Cardiac muscle cell (in vitro differentiated cells and primary cell): Measurements from ENCODE around the gene SKI. TPM values are rescaled to one million over a fixed set of nuclear protein-coding genes. Genes with fewer than 3 reads are reported as not detected.

ENCODE experiments used
- DNase-seq, 2 donors: peaks; one replicate each; pipeline versions ENCODE4 v3.0.0 to v3.0.0-alpha.2; 2010 to 2017; ENCODE audit warnings: low read depth in 1 of 2, low spot score in 1 of 2
- H3K27ac ChIP-seq: fragments of 200-600 bp; sonication (generic); 2 replicates; pipeline ENCODE4 v1.5.1; 2016
- H3K27me3 ChIP-seq: fragments of 200-600 bp; sonication (generic); 2 replicates; pipeline ENCODE4 v1.6.0; 2016; ENCODE audit warnings: control low read depth
- H3K36me3 ChIP-seq: fragments of 200-600 bp; sonication (generic); 2 replicates; pipeline ENCODE4 v1.5.1; 2016; ENCODE audit warnings: control low read depth
- H3K4me1 ChIP-seq: fragments of 200-600 bp; sonication (generic); 2 replicates; pipeline ENCODE4 v1.8.1; 2017; ENCODE audit warnings: low read depth, mild to moderate bottlenecking, mixed run types
- H3K4me3 ChIP-seq: fragments of 200-600 bp; sonication (generic); 2 replicates; pipeline ENCODE4 v1.5.1; 2016; ENCODE audit warnings: mild to moderate bottlenecking
- H3K9me3 ChIP-seq: fragments of 200-600 bp; sonication (generic); 2 replicates; pipeline ENCODE4 v1.5.1; 2017; ENCODE audit warnings: low read depth, mild to moderate bottlenecking, control low read depth
- CTCF ChIP-seq: IDR thresholded peaks from 2 replicates; pipeline ENCODE4 v1.5.1; 2012; ENCODE audit warnings: low read depth, mild to moderate bottlenecking, low read length
- polyA plus RNA-seq: library from polyadenylated mRNA; unstranded; fragments of >200 nt; fragmentation: Nextera tagmentation; extraction: Ambion mirVana; gene quantifications from 2 replicates; pipeline ENCODE4 v1.2.1, GENCODE V29; 2016
- total RNA-seq: library from RNA; depleted of rRNA; stranded (reverse); fragments of >200 nt; gene quantifications from 2 replicates; pipeline ENCODE4 v1.2.3, GENCODE V29; 2016

The SKI gene
- total and polyA plus RNA-seq, 2 experiments from 2014 or later: 2.7 to 31.9 TPM

GRCh38 chr1:2233468-2233867, 5.3 kb downstream of the SKI start:
- no peak overlapping the region for H3K27ac ChIP-seq
- TF ChIP-seq CTCF: no peak
- peaks cover 52% of the 10 kb centered on the region for H3K4me1 ChIP-seq
- no peak for DNase-seq
- no peaks in the 10 kb centered on the region for H3K36me3 ChIP-seq
- no peak overlapping the region for H3K4me3 ChIP-seq
- H3K27me3 ChIP-seq: no peaks in the 10 kb centered on the region
- no peaks in the 10 kb centered on the region for H3K9me3 ChIP-seq

DNA sequence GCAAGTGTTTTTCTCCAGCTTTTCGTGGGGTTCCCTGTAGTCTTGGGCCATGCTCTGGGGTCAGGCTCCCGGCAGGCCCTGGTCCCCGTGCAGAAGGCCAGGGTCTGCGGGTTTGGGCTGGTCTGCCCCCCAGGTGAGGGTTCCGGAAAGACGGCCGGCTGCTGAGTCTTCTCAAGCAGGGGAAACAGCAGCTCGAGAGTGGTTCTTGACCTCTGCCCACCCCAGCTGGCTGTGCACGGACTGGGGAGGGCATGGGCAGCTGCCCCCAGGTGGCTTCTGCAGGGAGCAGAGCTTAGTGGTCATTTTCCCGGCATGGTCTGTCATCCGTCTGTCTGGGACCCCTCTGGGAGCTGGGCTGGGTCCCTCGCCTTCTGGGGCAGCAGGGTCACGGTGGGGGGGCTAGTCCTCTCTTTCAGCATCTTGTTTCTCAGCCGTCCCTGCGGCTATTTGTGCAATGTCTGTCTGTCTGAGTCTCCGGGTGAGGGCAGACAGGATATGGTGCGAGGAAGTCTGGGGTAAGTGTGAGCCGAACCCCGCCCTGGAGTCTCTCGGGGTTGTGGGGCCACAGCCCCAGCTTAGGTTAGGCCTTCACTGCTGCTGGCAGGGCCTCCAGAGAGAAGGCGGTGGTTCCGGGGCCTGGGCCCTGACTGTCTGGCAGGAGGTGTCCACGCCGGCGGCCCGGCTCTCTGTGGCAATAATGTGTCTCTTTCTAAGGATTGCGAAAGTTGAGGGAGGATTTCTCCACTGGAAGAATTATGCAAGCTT, 6.1 kb downstream of the SKI start:
- no peak overlapping the region for H3K4me3 ChIP-seq
- no peaks in the 10 kb centered on the region for H3K9me3 ChIP-seq
- peaks cover 52% of the 10 kb centered on the region for H3K4me1 ChIP-seq
- no peaks in the 10 kb centered on the region for H3K27me3 ChIP-seq
- no peak overlapping the region for H3K27ac ChIP-seq
- DNase-seq: peak in 1 of 2 donors; percentile 98
- no peaks in the 10 kb centered on the region for H3K36me3 ChIP-seq
- no peak for TF ChIP-seq CTCF

- TF ChIP-seq CTCF: no peak
- Histone ChIP-seq H3K9me3 (no peaks in the 10 kb centered on the region), H3K27me3 (no peaks in the 10 kb centered on the region), H3K4me3 (no peak overlapping the region), H3K4me1 (peaks cover 48% of the 10 kb centered on the region), H3K27ac (no peak overlapping the region), H3K36me3 (no peaks in the 10 kb centered on the region)
- no peak for DNase-seq
Observed at GRCh38 chr1:2234762-2235113, 6.6 kb downstream of the SKI start.

DNA sequence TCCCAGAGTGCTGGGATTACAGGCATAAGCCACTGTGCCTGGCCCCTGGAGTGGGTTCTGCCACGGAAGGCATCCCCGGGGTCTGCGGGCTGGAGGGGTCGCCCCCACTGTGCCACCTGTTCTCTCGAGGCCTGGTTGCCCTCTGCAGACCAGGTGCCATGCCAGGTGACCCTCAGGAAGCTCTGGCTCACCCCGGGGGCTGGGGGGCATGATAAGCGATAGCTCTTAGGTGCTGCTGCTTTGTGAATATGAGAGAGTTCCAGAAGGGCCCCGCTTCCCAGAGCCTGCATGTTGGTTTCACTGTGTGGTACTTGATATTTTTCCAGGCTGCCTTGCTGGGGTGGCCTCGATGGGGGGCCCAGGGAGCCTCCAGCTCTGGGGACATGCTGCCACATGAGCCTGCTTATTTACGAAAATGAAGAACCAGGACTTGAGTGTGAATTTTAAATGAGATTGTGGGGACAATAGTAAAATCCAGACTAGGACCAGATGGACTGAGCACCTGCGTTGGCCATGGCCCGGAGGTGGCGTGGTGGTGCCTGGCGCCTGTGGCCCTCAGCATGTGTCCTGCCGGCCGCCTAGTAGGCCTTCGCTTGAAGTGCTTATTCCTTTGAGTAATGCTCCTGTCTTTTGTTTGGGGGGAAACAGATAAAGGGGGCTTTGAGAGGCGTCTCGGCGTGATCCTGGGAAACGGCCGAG, 7.3 kb downstream of the SKI start:
- Histone ChIP-seq H3K27ac (no peak overlapping the region), H3K9me3 (no peaks in the 10 kb centered on the region), H3K4me1 (peaks cover 46% of the 10 kb centered on the region), H3K36me3 (no peaks in the 10 kb centered on the region), H3K4me3 (no peak overlapping the region), H3K27me3 (no peaks in the 10 kb centered on the region)
- TF ChIP-seq CTCF: no peak
- no peak for DNase-seq

DNA sequence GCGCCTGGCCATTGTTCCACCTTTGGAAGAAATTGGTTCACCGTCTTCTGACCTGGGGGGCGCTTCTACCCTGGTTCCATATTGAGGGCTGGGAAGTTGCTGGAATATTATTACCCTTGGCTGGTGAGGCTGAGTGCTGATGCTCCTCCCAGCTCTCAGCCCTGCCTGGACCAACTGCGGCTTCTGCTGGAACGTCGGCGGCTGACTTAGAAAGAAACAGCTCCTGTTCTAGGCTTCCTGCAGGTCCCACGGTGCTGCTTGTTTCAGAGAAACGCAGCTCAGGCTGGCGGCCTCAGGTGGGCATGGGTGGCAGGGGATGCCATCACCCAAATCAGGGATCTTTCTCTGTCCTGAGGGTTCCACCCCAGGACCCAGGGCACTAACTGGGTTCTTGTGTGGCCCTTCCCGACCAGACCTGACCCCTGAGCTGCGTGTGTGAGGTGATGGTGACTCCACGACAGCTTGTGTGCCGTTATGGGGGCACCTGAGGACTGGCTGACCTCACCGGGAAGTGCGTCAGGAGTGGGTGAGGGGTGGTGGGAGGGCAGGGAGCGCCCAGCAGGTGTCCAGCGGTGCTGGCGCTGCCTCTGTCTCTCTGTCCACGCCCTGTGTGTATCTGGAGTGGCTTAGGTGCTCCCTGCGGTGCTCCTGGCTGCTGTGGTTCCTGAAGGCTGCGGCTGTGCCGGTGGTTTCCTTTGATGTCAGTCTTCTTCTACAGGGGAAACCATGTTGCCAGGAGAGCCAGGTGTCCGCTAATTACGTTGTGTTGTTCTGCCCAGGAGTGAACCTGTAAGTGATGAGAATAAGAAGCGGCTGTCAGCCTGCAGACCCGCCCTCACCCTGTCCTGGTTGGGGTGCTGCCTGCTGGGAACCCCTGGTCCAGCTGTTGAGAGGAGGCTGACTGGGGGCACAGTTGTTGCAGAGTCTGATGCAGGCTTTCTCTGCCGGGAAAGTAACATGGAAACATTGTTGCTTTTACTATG, 8.9 kb downstream of the SKI start:
- no peak overlapping the region for H3K27ac ChIP-seq

More for the DNA sequence above, 8.9 kb downstream of the SKI start:
- H3K36me3 ChIP-seq: no peaks in the 10 kb centered on the region
- no peak overlapping the region for H3K4me3 ChIP-seq
- TF ChIP-seq CTCF: no peak
- no peak for DNase-seq
- no peaks in the 10 kb centered on the region for H3K9me3 ChIP-seq
- no peaks in the 10 kb centered on the region for H3K27me3 ChIP-seq
- H3K4me1 ChIP-seq: peaks cover 31% of the 10 kb centered on the region
